ENCODE results near the gene HARBI1.

The HARBI1 gene

GRCh38 chr11:46560300-46560991, 56.6 kb downstream of the HARBI1 start:
- H3K4me3 ChIP-seq (ENCODE audit: low read depth, low read length), result peak overlapping the region; percentile 54
- TF ChIP-seq CTCF (IDR thresholded peaks at IDR 0.05; ENCODE audit: low read depth, low read length), result no peak

GRCh38 chr11:46559815-46560214, 57.2 kb downstream of the HARBI1 start:
- no peak overlapping the region for H3K4me3 ChIP-seq (ENCODE audit: low read depth, low read length)
- no peak for TF ChIP-seq CTCF (IDR thresholded peaks at IDR 0.05; ENCODE audit: low read depth, low read length)

- no peak overlapping the region for H3K4me3 ChIP-seq (ENCODE audit: low read depth, low read length)
- TF ChIP-seq CTCF (IDR thresholded peaks at IDR 0.05; ENCODE audit: low read depth, low read length), result no peak
Measured at GRCh38 chr11:46557684-46558151, 59.3 kb downstream of the HARBI1 start.

DNA sequence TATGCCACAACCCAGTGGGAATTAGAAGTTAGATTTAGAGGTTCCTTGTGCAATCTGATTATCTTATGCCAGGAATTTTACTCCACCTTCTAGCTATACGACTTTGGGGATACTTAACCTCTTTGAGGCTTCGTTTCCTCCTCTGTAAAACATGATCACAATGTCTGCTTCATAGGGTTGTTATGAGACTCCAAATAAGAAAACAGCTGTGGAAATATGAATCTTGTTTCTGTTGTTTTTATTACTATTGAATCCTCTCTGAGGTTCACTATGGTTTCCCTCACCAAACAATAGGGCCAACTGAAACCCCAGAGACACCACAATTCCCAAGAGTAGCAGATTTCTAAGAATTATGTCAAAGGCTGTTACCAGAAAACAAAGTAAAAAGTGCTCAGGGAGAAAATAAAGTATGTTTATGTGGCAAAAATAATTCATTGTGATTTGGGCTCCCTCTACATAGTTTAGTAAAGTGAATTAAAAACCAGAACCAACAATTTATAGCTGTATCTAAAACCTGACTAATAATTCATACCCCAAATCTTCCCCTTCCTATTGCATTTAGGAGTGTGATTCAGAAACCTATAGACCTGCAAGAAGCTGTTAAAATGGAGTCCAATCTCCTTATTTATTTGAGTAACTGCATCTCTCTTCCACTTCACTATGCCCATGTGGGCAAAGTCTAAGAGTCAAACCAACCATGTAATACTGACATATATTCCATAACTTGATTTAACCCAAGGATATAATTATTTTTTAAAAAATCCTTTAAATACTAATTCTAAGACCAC, 61.6 kb downstream of the HARBI1 start:
- no peak overlapping the region for H3K4me3 ChIP-seq (ENCODE audit: low read depth, low read length)

DNA sequence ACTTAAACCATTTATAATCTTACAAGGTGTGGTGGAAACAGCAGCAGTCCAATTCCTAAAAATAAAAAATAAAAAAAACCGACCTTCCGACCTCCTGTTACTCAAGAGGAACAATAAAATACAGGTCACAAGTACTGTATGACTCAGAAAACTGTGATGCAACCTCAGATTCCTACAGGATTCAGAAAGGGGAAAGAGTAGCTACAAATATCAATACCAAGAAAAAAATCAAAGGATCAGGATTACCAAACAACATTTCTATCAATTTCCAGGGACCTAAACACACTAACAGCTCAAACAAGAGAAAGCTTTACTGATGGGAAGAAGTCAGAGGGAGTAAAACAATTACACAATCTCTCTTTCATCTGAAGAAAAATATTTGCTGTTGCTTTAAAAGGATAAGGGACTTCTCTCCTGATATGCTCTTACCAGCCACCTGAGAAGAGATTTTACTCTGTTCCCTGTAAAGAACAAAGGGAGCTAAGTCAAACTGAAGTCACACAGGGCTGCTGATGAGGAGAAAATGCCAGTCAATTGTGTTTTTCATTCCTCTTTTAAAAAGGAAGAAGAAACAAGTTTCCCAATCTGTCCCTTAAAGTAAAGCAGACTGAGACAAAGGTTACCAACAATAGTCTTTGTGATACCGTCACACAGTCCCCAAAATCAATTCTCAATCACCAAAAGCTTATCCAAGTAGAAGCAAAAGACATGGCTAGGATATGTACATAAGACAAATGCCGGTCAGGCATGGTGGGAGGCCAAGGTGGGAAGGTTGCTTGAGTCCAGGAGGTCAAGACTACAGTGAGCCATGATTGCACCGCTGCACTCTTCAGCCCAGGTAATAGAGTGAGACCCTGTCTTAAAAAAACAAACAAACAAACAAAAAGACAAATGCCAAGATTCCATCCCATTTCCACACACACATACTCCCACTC, 62.5 kb downstream of the HARBI1 start:
- no peak for TF ChIP-seq CTCF (IDR thresholded peaks at IDR 0.05; ENCODE audit: low read depth, low read length)
- H3K4me3 ChIP-seq (ENCODE audit: low read depth, low read length), result no peak overlapping the region

More for the DNA sequence above, 61.6 kb downstream of the HARBI1 start:
- no peak for TF ChIP-seq CTCF (IDR thresholded peaks at IDR 0.05; ENCODE audit: low read depth, low read length)

DNA sequence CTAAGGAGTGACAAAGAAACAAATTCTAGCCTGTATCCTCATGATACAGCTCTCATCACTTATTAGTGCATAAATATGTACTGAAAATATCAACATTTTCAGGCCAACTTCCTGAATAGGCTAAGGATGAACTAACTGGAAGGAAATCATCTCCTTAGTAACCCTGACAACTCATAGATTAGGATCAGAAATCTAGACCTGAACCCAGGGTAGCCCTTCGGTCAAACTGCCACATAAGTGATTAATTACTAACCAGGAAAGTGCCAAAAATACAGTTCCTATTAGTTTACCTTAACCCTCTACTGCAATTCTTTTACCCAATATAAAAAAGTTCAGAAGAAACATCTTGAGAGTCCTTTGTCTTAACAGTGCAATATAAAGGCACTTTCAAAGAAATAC, 63.2 kb downstream of the HARBI1 start:
- TF ChIP-seq CTCF (IDR thresholded peaks at IDR 0.05; ENCODE audit: low read depth, low read length), result no peak
- no peak overlapping the region for H3K4me3 ChIP-seq (ENCODE audit: low read depth, low read length)

Data from WI38 (cell line).